Spleen (tissue), 7 donors: ENCODE data around the gene CLEC4G.

Source experiments
- CTCF ChIP-seq, 11 experiments: fragments of 200-600 bp in 7 of 11; fragments of 450-650 bp in 4 of 11; sonication (generic) in 4 of 11; IDR thresholded peaks in 8 of 11; conservative IDR thresholded peaks in 3 of 11; 1 replicate in 7 of 11; 2 replicates in 4 of 11; pipeline versions ENCODE4 v1.4.0 to v1.8.0; 2016 to 2021; ENCODE audit warnings: antibody characterized with exemption in 11 of 11, inconsistent platforms in 4 of 11, mild to moderate bottlenecking in 1 of 11
- POLR2A ChIP-seq, 3 donors: fragments of 450-650 bp; IDR thresholded peaks; one replicate each; pipeline ENCODE4 v1.5.1; 2017; ENCODE audit warnings: antibody characterized with exemption in 3 of 3, mild to moderate bottlenecking in 1 of 3
- donor health status: DM: no; HTN: no; CAD: no; lungs with moderate emphysema.
- donor health status: DM: no; HTN: no; CAD: no.
- donor health status: DM: no; HTN: no; CAD: no.

GRCh38 chr19:7757358-7757757 lies 25.4 kb upstream of the CLEC4G start:
- TF ChIP-seq POLR2A (IDR thresholded peaks at IDR 0.05) (no peak), CTCF (IDR thresholded peaks at IDR 0.05 in 8 of 11, conservative IDR thresholded peaks at IDR 0.05 in 3 of 11) (no peak)
